SK-N-SH (cell line): ENCODE measurements around the gene CPEB3.

Source experiments
- EP300 ChIP-seq, 2 experiments: IDR thresholded peaks; 2 replicates each; pipeline versions ENCODE4 v1.4.0 to v1.6.1; 2012; ENCODE audit warnings: borderline replicate concordance in 1 of 2, low read depth in 1 of 2, low read length in 1 of 2
- GABPA ChIP-seq: IDR thresholded peaks from 2 replicates; pipeline ENCODE4 v1.4.0; 2012; ENCODE audit warnings: low read depth, mild to moderate bottlenecking
- MXI1 ChIP-seq: IDR thresholded peaks from 2 replicates; pipeline ENCODE4 v1.6.1; 2012; ENCODE audit warnings: mild to moderate bottlenecking, low read depth, low read length, improper control_type of control experiment
- POLR2AphosphoS5 ChIP-seq: IDR thresholded peaks from 2 replicates; pipeline ENCODE4 v1.6.1; 2012; ENCODE audit warnings: low read depth, low read length
- RAD21 ChIP-seq: IDR thresholded peaks from 2 replicates; pipeline ENCODE4 v1.6.1; 2012; ENCODE audit warnings: mild to moderate bottlenecking, low read length
- TAF1 ChIP-seq: IDR thresholded peaks from 2 replicates; pipeline ENCODE4 v1.6.1; 2012; ENCODE audit warnings: low read depth, mild to moderate bottlenecking, low read length, moderate library complexity, borderline replicate concordance
- TEAD4 ChIP-seq: IDR thresholded peaks from 2 replicates; pipeline ENCODE4 v1.4.0; 2012; ENCODE audit warnings: mild to moderate bottlenecking, borderline replicate concordance; ENCODE audit not compliant: insufficient read depth
- YY1 ChIP-seq: IDR thresholded peaks from 2 replicates; pipeline ENCODE4 v1.4.0; 2012; ENCODE audit warnings: low read depth, mild to moderate bottlenecking
- TF ChIP-seq, protein P1 (sequence below): fragments of 200-600 bp; sonication (generic); IDR thresholded peaks from 2 replicates; pipeline ENCODE4 v1.6.1; 2017; ENCODE audit warnings: antibody characterized with exemption, mild to moderate bottlenecking, moderate library complexity
- TF ChIP-seq, protein P2 (sequence below): IDR thresholded peaks from 2 replicates; pipeline ENCODE4 v1.6.1; 2012; ENCODE audit warnings: mild to moderate bottlenecking, low read depth, low read length, moderate library complexity
- TF ChIP-seq, protein P3 (sequence below): IDR thresholded peaks from 2 replicates; pipeline ENCODE4 v1.4.0; 2012; ENCODE audit warnings: low read depth
- TF ChIP-seq, protein P4 (sequence below): IDR thresholded peaks from 2 replicates; pipeline ENCODE4 v1.4.0; 2012; ENCODE audit warnings: low read depth, borderline replicate concordance

GRCh38 chr10:92200564-92200963, 90.3 kb downstream of the CPEB3 start:
- TF ChIP-seq EP300 (IDR thresholded peaks at IDR 0.05; ENCODE audit: borderline replicate concordance in 1 of 2, low read depth in 1 of 2, low read length in 1 of 2) (0 out of 4 replicates have a peak, but pooled peaks of 1 of the 2 experiments have one; percentile 25), POLR2AphosphoS5 (no peak), GABPA (no peak), TEAD4 (0 out of 2 replicates have a peak, but pooled peaks have one; percentile 35), TAF1 (no peak), RAD21 (no peak), YY1 (no peak), MXI1 (no peak)
- TF ChIP-seq, protein P1, sequence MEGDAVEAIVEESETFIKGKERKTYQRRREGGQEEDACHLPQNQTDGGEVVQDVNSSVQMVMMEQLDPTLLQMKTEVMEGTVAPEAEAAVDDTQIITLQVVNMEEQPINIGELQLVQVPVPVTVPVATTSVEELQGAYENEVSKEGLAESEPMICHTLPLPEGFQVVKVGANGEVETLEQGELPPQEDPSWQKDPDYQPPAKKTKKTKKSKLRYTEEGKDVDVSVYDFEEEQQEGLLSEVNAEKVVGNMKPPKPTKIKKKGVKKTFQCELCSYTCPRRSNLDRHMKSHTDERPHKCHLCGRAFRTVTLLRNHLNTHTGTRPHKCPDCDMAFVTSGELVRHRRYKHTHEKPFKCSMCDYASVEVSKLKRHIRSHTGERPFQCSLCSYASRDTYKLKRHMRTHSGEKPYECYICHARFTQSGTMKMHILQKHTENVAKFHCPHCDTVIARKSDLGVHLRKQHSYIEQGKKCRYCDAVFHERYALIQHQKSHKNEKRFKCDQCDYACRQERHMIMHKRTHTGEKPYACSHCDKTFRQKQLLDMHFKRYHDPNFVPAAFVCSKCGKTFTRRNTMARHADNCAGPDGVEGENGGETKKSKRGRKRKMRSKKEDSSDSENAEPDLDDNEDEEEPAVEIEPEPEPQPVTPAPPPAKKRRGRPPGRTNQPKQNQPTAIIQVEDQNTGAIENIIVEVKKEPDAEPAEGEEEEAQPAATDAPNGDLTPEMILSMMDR: no peak
- TF ChIP-seq, protein P2, sequence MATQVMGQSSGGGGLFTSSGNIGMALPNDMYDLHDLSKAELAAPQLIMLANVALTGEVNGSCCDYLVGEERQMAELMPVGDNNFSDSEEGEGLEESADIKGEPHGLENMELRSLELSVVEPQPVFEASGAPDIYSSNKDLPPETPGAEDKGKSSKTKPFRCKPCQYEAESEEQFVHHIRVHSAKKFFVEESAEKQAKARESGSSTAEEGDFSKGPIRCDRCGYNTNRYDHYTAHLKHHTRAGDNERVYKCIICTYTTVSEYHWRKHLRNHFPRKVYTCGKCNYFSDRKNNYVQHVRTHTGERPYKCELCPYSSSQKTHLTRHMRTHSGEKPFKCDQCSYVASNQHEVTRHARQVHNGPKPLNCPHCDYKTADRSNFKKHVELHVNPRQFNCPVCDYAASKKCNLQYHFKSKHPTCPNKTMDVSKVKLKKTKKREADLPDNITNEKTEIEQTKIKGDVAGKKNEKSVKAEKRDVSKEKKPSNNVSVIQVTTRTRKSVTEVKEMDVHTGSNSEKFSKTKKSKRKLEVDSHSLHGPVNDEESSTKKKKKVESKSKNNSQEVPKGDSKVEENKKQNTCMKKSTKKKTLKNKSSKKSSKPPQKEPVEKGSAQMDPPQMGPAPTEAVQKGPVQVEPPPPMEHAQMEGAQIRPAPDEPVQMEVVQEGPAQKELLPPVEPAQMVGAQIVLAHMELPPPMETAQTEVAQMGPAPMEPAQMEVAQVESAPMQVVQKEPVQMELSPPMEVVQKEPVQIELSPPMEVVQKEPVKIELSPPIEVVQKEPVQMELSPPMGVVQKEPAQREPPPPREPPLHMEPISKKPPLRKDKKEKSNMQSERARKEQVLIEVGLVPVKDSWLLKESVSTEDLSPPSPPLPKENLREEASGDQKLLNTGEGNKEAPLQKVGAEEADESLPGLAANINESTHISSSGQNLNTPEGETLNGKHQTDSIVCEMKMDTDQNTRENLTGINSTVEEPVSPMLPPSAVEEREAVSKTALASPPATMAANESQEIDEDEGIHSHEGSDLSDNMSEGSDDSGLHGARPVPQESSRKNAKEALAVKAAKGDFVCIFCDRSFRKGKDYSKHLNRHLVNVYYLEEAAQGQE: no peak
- TF ChIP-seq, protein P3, sequence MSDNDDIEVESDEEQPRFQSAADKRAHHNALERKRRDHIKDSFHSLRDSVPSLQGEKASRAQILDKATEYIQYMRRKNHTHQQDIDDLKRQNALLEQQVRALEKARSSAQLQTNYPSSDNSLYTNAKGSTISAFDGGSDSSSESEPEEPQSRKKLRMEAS: no peak
- TF ChIP-seq, protein P4, sequence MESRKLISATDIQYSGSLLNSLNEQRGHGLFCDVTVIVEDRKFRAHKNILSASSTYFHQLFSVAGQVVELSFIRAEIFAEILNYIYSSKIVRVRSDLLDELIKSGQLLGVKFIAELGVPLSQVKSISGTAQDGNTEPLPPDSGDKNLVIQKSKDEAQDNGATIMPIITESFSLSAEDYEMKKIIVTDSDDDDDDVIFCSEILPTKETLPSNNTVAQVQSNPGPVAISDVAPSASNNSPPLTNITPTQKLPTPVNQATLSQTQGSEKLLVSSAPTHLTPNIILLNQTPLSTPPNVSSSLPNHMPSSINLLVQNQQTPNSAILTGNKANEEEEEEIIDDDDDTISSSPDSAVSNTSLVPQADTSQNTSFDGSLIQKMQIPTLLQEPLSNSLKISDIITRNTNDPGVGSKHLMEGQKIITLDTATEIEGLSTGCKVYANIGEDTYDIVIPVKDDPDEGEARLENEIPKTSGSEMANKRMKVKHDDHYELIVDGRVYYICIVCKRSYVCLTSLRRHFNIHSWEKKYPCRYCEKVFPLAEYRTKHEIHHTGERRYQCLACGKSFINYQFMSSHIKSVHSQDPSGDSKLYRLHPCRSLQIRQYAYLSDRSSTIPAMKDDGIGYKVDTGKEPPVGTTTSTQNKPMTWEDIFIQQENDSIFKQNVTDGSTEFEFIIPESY: no peak
